PC-3 (cell line): Measurements from ENCODE around the gene ACR. TPM values are rescaled to one million over a fixed set of nuclear protein-coding genes. Genes with fewer than 3 reads are reported as not detected.

Source experiments
- ATAC-seq: fragments of 200-7000 bp; cut with Tn5 transposase; 2 replicates; pipeline ENCODE4 v1.9.1; 2020; ENCODE audit warnings: mild to moderate bottlenecking, moderate library complexity
- BruUV-seq: library from RNA; stranded (reverse); fragments of 400-500 nt; replicated peaks from 2 replicates; lab custom pipeline; 2021; lab: Mats Ljungman, UMichigan
- CTCF ChIA-PET: fragments of 300-600 bp; sonication (Branson Sonifier 250); formaldehyde crosslinking; loops from one replicate; lab custom pipeline; 2022; ENCODE audit warnings: antibody characterized with exemption; lab: Charles Lee
- POLR2A ChIA-PET: fragments of 300-600 bp; sonication (Branson Sonifier 250); formaldehyde crosslinking; loops from one replicate; lab custom pipeline; 2022; ENCODE audit warnings: antibody characterized with exemption; ENCODE audit not compliant: unreplicated experiment; lab: Charles Lee
- DNase-seq: peaks from one replicate; pipeline ENCODE4 v3.0.0-alpha.2; 2015
- H2AFZ ChIP-seq: fragments of 300-600 bp; sonication (generic); 2 replicates; pipeline ENCODE4 v1.6.0; 2016; ENCODE audit warnings: antibody characterized with exemption, low read length
- H3F3A ChIP-seq: fragments of 300-600 bp; sonication (generic); one replicate; pipeline ENCODE4 v1.6.0; 2017; ENCODE audit warnings: antibody characterized with exemption, low read length, control low read depth, mild to moderate bottlenecking; ENCODE audit not compliant: unreplicated experiment
- H3K27ac ChIP-seq: fragments of 300-600 bp; sonication (generic); 2 replicates; pipeline ENCODE4 v1.5.1; 2016; ENCODE audit warnings: mild to moderate bottlenecking, low read length
- H3K27me3 ChIP-seq: fragments of 300-600 bp; sonication (generic); 2 replicates; pipeline ENCODE4 v1.6.1; 2016; ENCODE audit warnings: low read length, mixed read lengths
- H3K36me3 ChIP-seq: fragments of 300-600 bp; sonication (generic); 2 replicates; pipeline ENCODE4 v1.6.1; 2016; ENCODE audit warnings: low read depth, mixed run types, low read length, mixed read lengths
- H3K4me1 ChIP-seq: fragments of 300-600 bp; sonication (generic); 2 replicates; pipeline ENCODE4 v1.5.1; 2016; ENCODE audit warnings: low read length; ENCODE audit not compliant: insufficient read depth
- H3K4me2 ChIP-seq: fragments of 300-600 bp; sonication (generic); 2 replicates; pipeline ENCODE4 v1.6.0; 2016; ENCODE audit warnings: low read length
- H3K4me3 ChIP-seq: fragments of 300-600 bp; sonication (generic); 2 replicates; pipeline ENCODE4 v1.5.1; 2016; ENCODE audit warnings: mild to moderate bottlenecking, low read length, mixed read lengths
- H3K79me2 ChIP-seq: fragments of 300-600 bp; sonication (generic); 2 replicates; pipeline ENCODE4 v1.6.1; 2017; ENCODE audit warnings: low read length, mixed read lengths
- H3K9ac ChIP-seq: fragments of 300-600 bp; sonication (generic); 2 replicates; pipeline ENCODE4 v1.6.0; 2016; ENCODE audit warnings: mild to moderate bottlenecking, low read length
- H3K9me2 ChIP-seq: fragments of 300-600 bp; sonication (generic); replicated peaks from 2 replicates; pipeline ENCODE4 v1.6.1; 2016; ENCODE audit warnings: mixed run types, low read length, mixed read lengths
- H3K9me3 ChIP-seq: fragments of 300-600 bp; sonication (generic); 2 replicates; pipeline ENCODE4 v1.6.1; 2016; ENCODE audit warnings: low read length, mixed read lengths
- H4K20me1 ChIP-seq: fragments of 300-600 bp; sonication (generic); 2 replicates; pipeline ENCODE4 v1.6.1; 2016; ENCODE audit warnings: low read length, mixed read lengths
- EZH2 ChIP-seq: fragments of 300-600 bp; sonication (generic); IDR thresholded peaks from one replicate; pipeline ENCODE4 v1.6.1; 2017; ENCODE audit warnings: antibody characterized with exemption, mild to moderate bottlenecking, low read length; ENCODE audit not compliant: unreplicated experiment
- EZH2phosphoT487 ChIP-seq: fragments of 300-600 bp; sonication (generic); IDR thresholded peaks from 2 replicates; pipeline ENCODE4 v1.6.1; 2018; ENCODE audit warnings: mild to moderate bottlenecking, antibody characterized with exemption, low read length, borderline replicate concordance
- intact Hi-C: fragments of 100-400 bp; cut with micrococcal nuclease; formaldehyde crosslinking; loops from 2 replicates; pipeline ENCODE4 v1.9.0; 2023
- total RNA-seq: library from RNA; depleted of rRNA; stranded (reverse); fragments of >200 nt; gene quantifications from 2 replicates; pipeline ENCODE4 v1.2.3, GENCODE V29; 2014
- TF ChIP-seq, protein P1 (sequence below): fragments of 300-600 bp; sonication (generic); conservative IDR thresholded peaks from 2 replicates; pipeline ENCODE4 v1.5.1; 2017; ENCODE audit warnings: antibody characterized with exemption, low read depth, mild to moderate bottlenecking, low read length

Gene ACR
- total RNA-seq, 1 experiment from 2014 or later = not detected

DNA sequence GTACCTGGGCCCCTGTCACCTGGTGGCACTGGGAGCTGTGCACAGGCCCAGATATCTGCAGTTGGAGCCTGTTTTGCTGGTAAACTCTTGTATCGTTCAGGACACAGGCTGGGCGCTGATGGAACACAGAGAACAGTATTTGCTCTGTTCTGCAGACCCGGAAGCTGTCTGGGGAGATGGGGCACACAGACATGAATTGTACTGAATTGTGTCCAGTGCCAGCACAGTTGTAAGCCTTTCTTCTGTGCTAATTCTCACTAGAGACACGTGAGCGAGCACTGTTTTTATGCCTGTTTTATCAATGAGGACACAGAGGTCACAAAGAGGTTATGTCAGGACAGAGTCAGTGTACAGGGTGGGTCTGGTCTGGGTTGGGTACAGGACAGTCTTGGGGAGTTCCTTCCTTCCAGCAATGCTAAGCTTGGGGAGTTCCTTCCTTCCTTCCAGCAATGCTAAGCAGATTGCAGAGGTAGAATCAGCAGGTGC is 24.4 kb upstream of the ACR start:
- CTCF ChIA-PET = no interaction called here
- H3K27ac ChIP-seq = no peak overlapping the region
- H3K36me3 ChIP-seq = no peaks in the 10 kb centered on the region

DNA sequence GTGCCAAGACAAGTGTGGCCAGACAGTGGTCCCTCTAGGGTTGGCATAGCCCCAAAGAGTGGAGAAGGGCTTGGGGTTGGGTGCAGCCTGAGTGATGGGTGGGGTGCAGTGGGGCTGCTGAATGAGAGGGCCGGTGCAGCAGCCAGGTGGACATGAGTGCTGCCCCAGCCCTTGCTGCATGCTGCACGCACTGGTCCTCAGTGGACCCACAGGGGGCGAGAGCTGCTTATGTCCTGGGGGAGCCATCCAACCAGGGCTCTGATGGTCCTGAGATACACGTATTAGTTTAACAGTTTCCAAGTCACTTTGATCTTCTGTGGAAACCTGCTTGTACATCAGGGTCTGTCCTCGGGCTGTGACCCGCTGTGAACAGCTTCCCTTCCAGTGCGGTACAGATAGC is 23.9 kb upstream of the ACR start:
- intact Hi-C loops = no loop called here
- Histone ChIP-seq H3K4me3 (no peak overlapping the region), H3K27ac (no peak overlapping the region), H3F3A (no peaks in the 10 kb centered on the region), H3K9ac (no peak overlapping the region), H3K9me2 (no peaks in the 10 kb centered on the region), H3K9me3 (no peaks in the 10 kb centered on the region), H3K36me3 (no peaks in the 10 kb centered on the region), H2AFZ (no peak overlapping the region), H4K20me1 (no peaks in the 10 kb centered on the region), H3K27me3 (no peaks in the 10 kb centered on the region), H3K79me2 (no peaks in the 10 kb centered on the region), H3K4me1 (no peaks in the 10 kb centered on the region), H3K4me2 (no peak overlapping the region)
- POLR2A ChIA-PET = no interaction called here
- DNase-seq (no peak), ATAC-seq (no peak)
- TF ChIP-seq, protein P1, sequence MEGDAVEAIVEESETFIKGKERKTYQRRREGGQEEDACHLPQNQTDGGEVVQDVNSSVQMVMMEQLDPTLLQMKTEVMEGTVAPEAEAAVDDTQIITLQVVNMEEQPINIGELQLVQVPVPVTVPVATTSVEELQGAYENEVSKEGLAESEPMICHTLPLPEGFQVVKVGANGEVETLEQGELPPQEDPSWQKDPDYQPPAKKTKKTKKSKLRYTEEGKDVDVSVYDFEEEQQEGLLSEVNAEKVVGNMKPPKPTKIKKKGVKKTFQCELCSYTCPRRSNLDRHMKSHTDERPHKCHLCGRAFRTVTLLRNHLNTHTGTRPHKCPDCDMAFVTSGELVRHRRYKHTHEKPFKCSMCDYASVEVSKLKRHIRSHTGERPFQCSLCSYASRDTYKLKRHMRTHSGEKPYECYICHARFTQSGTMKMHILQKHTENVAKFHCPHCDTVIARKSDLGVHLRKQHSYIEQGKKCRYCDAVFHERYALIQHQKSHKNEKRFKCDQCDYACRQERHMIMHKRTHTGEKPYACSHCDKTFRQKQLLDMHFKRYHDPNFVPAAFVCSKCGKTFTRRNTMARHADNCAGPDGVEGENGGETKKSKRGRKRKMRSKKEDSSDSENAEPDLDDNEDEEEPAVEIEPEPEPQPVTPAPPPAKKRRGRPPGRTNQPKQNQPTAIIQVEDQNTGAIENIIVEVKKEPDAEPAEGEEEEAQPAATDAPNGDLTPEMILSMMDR = no peak
- no peak for TF ChIP-seq EZH2phosphoT487
- no peak for TF ChIP-seq EZH2
- no TSS peak for BruUV-seq
- CTCF ChIA-PET = no interaction called here

More for the DNA sequence above, 24.4 kb upstream of the ACR start:
- Histone ChIP-seq H3F3A (no peaks in the 10 kb centered on the region), H3K9ac (no peak overlapping the region), H3K9me2 (no peaks in the 10 kb centered on the region), H3K4me1 (no peaks in the 10 kb centered on the region), H3K79me2 (no peaks in the 10 kb centered on the region), H2AFZ (no peak overlapping the region), H3K9me3 (no peaks in the 10 kb centered on the region), H3K4me3 (no peak overlapping the region), H3K27me3 (no peaks in the 10 kb centered on the region), H4K20me1 (no peaks in the 10 kb centered on the region), H3K4me2 (no peak overlapping the region)
- no peak for DNase-seq
- no TSS peak for BruUV-seq
- POLR2A ChIA-PET = no interaction called here
- intact Hi-C loops = no loop called here
- TF ChIP-seq EZH2 = no peak
- ATAC-seq = no peak

DNA sequence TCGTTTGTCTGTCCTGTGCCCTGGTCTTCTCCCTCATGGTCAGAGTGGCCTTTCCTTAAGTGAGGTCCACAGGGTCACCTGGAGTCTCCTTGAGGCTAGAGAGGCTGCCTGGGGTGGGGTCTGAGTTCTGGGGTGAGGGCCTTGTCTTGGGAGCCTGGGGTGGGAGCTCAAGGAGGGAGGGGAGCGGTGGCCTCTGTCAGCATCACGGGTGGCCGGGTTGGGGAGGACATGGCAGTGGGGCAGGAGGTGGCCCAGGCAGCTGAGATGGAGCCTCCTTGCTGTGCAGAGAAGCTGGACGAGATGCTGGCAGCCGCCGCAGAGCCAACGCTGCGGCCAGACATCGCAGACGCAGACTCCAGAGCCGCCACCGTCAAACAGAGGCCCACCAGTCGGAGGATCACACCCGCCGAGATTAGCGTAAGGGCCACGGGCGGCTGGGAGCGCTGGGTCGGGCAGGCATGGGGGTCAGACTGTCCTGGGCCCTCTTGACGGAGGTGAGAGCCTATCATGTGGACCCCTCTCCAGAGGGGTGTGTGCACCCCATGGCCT is 23.3 kb upstream of the ACR start:
- ChIA-PET CTCF (no interaction called here), POLR2A (no interaction called here)
- Histone ChIP-seq H3K9me3 (no peaks in the 10 kb centered on the region), H3K4me2 (no peak overlapping the region), H3K4me1 (no peaks in the 10 kb centered on the region), H3K36me3 (no peaks in the 10 kb centered on the region), H3F3A (no peaks in the 10 kb centered on the region), H2AFZ (no peak overlapping the region), H3K27ac (no peak overlapping the region), H3K79me2 (no peaks in the 10 kb centered on the region), H3K9me2 (no peaks in the 10 kb centered on the region), H3K9ac (no peak overlapping the region), H4K20me1 (no peaks in the 10 kb centered on the region), H3K27me3 (no peaks in the 10 kb centered on the region), H3K4me3 (no peak overlapping the region)
- intact Hi-C loops = no loop called here
- DNase-seq (no peak), ATAC-seq (no peak)
- no TSS peak for BruUV-seq
- TF ChIP-seq EZH2 = no peak
- no peak for TF ChIP-seq EZH2phosphoT487
- TF ChIP-seq, protein P1 = no peak
